ENCODE measurements around the gene ELFN1.

ELFN1 gene

DNA sequence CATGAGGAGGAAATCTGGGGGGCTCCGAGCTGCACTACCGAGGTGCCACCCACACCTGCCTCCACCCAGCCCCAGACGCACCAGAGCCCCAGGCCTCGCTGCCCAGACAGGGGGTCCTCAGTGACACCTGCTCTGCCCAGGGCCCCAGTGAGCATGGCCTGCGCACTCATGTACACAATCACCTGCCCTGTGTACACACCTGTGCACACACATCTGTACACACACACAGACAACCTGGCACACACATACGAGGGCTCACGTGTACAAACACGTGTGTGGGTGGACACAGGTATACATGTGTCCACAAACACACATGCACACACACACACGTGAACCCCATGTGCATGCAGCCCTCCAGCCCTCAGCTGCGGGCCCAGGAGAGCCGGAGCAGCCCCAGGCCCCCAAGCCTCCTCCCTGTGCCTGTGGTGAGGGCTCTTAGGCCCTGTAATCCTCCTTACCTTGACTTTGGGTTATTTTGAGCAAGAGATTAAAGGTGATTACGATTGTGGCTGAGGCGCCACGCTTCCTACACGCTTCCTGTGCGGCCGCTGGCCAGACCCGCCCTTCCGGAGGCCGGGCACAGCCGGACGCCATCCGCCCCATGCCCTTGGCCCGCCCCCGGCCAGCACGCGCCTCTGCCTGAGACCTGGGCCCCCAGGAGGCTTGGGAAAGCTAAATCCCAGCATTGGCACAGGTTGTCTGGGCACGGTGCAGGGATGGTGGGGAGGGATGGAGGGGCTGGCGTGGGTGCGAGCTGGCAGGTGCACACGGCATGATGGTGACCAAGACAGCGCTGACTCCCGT, 71.9 kb downstream of the ELFN1 start:
- no peaks in the 10 kb centered on the region for H3K36me3 ChIP-seq (ENCODE audit: insufficient read depth, low read length)
- no peak overlapping the region for H3K9ac ChIP-seq (ENCODE audit: low read depth, low read length)
- no peaks in the 10 kb centered on the region for H3K9me3 ChIP-seq (ENCODE audit: insufficient read depth, low read depth, low read length)
- H3K27ac ChIP-seq (ENCODE audit: low read depth, low read length) = no peak overlapping the region
- 95% methylated on average over 33 of the region's 33 CpGs for WGBS
- H3K27me3 ChIP-seq (ENCODE audit: insufficient read depth, low read length) = no peaks in the 10 kb centered on the region
- no peaks in the 10 kb centered on the region for H3K4me1 ChIP-seq (ENCODE audit: insufficient read depth, low read length)
- no peak overlapping the region for H3K4me3 ChIP-seq (ENCODE audit: low read length)

DNA sequence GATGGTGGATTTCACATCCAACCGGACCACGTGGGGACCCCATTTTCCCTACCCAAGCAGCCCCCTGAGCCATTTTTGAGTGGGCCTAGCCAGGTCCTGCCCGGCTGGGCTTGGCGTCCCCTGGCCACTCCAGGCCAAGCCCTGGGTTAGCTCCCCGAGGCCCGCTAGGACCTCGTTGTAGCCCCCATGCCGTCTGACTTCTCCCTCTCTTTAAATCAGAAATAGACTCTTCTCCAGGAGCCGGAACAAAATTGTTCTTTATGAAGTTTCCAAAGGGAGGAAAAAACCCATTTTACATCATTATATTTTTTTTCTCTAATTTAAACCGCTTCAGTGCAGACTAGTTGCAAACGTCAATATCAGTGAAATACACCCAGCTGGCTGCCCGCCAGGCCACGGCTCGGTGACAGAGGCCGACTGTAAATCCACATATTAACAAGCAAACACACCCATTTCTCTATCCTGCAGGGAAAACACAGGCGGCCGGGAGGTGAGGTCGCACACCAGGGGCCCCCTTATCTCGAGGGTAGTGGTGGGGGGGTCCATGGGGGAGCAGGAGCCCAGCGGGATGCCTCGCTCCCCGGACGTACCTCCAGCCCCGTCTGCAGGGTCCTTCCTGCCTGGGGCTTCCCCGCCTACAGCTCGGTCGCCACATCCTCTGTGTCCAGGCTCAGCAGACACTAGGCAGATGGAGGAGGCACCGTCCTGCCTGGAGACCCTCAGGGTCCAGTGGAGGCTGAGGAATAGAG, 72.7 kb downstream of the ELFN1 start:
- no peak overlapping the region for H3K27ac ChIP-seq (ENCODE audit: low read depth, low read length)
- H3K4me3 ChIP-seq (ENCODE audit: low read length) = no peak overlapping the region
- no peaks in the 10 kb centered on the region for H3K9me3 ChIP-seq (ENCODE audit: insufficient read depth, low read depth, low read length)
- no peak overlapping the region for H3K9ac ChIP-seq (ENCODE audit: low read depth, low read length)
- 84% methylated on average over 28 of the region's 28 CpGs for WGBS
- no peaks in the 10 kb centered on the region for H3K4me1 ChIP-seq (ENCODE audit: insufficient read depth, low read length)
- H3K27me3 ChIP-seq (ENCODE audit: insufficient read depth, low read length) = no peaks in the 10 kb centered on the region
- no peaks in the 10 kb centered on the region for H3K36me3 ChIP-seq (ENCODE audit: insufficient read depth, low read length)

DNA sequence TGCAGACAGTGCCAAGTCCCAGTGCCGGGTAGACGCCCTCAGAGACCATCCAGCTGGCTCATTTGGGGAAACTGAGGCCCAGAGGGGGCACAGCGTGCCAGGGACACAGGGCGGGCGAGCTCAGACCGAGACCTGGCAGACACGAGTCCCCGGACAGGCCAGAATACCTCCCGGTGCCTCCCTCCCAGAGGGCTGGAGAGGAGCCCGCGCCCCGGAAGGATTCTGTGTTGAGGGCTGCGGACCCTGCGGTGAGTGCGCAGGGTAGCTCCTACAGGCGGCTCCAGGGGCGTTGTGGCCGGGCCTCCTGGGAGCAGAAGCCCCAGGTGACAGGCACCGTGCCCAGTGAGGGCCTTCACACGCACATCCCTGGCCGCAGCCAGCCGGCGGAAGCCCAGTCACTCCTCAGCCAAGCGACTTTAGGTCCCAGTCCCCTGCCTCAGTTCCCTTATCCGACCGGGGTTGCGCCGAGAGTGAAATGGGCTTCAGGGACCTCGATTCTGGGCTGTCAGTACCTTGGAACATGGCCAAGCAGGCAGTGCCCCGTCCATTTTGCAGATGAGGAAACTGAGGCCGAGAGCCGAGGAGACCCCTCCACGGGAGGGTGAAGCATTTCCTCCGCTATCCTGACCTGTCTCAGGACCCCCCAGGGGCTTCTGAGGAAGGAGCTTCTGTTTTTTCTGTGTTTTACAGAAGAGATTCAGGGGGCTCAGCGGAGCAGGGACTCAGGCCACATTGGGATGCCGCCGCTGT, 73.6 kb downstream of the ELFN1 start:
- 95% methylated on average over 37 of the region's 37 CpGs for WGBS
- H3K9ac ChIP-seq (ENCODE audit: low read depth, low read length) = no peak overlapping the region
- H3K27ac ChIP-seq (ENCODE audit: low read depth, low read length) = no peak overlapping the region

DNA sequence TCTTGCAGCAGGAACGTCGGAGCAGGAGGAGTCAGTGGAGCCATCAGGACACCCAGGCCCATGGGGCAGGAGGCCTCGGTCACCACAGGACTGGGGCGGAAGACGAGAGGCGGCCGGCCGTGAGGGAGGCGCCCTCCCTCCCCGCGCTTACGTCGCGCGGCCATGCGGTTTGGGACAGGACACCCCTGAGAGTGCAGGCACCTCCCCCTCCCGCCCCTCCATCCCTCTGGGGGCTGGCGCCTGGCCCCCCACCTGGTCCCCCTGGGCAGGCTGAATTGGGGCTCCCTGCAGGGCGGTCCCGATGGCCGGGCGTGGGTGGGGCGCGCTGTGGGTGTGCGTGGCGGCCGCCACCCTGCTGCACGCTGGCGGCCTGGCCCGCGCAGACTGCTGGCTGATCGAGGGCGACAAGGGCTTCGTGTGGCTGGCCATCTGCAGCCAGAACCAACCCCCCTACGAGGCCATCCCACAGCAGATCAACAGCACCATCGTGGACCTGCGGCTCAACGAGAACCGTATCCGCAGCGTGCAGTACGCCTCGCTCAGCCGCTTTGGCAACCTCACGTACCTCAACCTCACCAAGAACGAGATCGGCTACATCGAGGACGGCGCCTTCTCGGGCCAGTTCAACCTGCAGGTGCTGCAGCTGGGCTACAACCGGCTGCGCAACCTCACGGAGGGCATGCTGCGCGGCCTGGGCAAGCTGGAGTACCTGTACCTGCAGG, 74.4 kb downstream of the ELFN1 start:
- WGBS = 95% methylated on average over 56 of the region's 56 CpGs
- Histone ChIP-seq H3K27me3 (ENCODE audit: insufficient read depth, low read length) (no peaks in the 10 kb centered on the region), H3K4me1 (ENCODE audit: insufficient read depth, low read length) (no peaks in the 10 kb centered on the region), H3K9ac (ENCODE audit: low read depth, low read length) (no peak overlapping the region), H3K36me3 (ENCODE audit: insufficient read depth, low read length) (no peaks in the 10 kb centered on the region), H3K27ac (ENCODE audit: low read depth, low read length) (no peak overlapping the region), H3K4me3 (ENCODE audit: low read length) (no peak overlapping the region), H3K9me3 (ENCODE audit: insufficient read depth, low read depth, low read length) (no peaks in the 10 kb centered on the region)

More for the DNA sequence above, 73.6 kb downstream of the ELFN1 start:
- Histone ChIP-seq H3K27me3 (ENCODE audit: insufficient read depth, low read length) (no peaks in the 10 kb centered on the region), H3K9me3 (ENCODE audit: insufficient read depth, low read depth, low read length) (no peaks in the 10 kb centered on the region), H3K4me3 (ENCODE audit: low read length) (no peak overlapping the region), H3K36me3 (ENCODE audit: insufficient read depth, low read length) (no peaks in the 10 kb centered on the region), H3K4me1 (ENCODE audit: insufficient read depth, low read length) (no peaks in the 10 kb centered on the region)

DNA sequence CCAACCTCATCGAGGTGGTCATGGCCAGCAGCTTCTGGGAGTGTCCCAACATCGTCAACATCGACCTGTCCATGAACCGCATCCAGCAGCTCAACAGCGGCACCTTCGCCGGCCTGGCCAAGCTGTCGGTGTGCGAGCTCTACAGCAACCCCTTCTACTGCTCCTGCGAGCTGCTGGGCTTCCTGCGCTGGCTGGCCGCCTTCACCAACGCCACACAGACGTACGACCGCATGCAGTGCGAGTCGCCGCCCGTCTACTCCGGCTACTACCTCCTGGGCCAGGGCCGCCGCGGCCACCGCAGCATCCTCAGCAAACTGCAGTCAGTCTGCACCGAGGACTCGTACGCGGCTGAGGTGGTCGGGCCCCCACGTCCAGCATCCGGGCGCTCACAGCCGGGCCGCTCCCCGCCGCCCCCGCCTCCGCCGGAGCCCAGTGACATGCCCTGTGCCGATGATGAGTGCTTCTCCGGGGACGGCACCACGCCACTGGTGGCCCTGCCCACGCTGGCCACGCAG, 75.0 kb downstream of the ELFN1 start:
- H3K9me3 ChIP-seq (ENCODE audit: insufficient read depth, low read depth, low read length) = no peaks in the 10 kb centered on the region
- H3K27ac ChIP-seq (ENCODE audit: low read depth, low read length) = no peak overlapping the region
- no peak overlapping the region for H3K4me3 ChIP-seq (ENCODE audit: low read length)
- H3K36me3 ChIP-seq (ENCODE audit: insufficient read depth, low read length) = no peaks in the 10 kb centered on the region
- H3K9ac ChIP-seq (ENCODE audit: low read depth, low read length) = no peak overlapping the region
- H3K27me3 ChIP-seq (ENCODE audit: insufficient read depth, low read length) = no peaks in the 10 kb centered on the region
- H3K4me1 ChIP-seq (ENCODE audit: insufficient read depth, low read length) = no peaks in the 10 kb centered on the region
- 97% methylated on average over 46 of the region's 46 CpGs for WGBS

DNA sequence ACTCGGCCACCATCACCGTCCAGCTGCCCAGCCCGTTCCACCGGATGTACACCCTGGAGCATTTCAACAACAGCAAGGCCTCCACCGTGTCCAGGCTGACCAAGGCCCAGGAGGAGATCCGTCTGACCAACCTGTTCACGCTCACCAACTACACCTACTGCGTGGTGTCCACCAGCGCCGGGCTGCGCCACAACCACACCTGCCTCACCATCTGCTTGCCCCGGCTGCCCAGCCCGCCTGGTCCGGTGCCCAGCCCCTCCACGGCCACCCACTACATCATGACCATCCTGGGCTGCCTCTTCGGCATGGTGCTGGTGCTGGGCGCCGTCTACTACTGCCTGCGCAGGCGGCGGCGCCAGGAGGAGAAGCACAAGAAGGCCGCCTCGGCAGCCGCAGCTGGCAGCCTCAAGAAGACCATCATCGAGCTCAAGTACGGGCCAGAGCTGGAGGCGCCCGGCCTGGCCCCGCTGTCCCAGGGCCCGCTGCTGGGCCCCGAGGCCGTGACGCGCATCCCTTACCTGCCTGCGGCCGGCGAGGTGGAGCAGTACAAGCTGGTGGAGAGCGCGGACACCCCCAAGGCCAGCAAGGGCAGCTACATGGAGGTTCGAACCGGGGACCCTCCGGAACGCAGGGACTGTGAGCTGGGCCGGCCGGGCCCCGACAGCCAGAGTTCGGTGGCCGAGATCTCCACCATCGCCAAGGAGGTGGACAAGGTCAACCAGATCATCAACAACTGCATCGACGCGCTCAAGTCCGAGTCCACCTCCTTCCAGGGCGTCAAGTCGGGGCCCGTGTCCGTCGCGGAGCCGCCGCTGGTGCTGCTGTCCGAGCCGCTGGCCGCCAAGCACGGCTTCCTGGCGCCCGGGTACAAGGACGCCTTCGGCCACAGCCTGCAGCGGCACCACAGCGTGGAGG, 75.8 kb downstream of the ELFN1 start:
- Histone ChIP-seq H3K9ac (ENCODE audit: low read depth, low read length) (no peak overlapping the region), H3K4me3 (ENCODE audit: low read length) (no peak overlapping the region), H3K36me3 (ENCODE audit: insufficient read depth, low read length) (no peaks in the 10 kb centered on the region), H3K4me1 (ENCODE audit: insufficient read depth, low read length) (no peaks in the 10 kb centered on the region), H3K9me3 (ENCODE audit: insufficient read depth, low read depth, low read length) (no peaks in the 10 kb centered on the region), H3K27me3 (ENCODE audit: insufficient read depth, low read length) (no peaks in the 10 kb centered on the region), H3K27ac (ENCODE audit: low read depth, low read length) (no peak overlapping the region)
- WGBS = 95% methylated on average over 72 of the region's 72 CpGs

DNA sequence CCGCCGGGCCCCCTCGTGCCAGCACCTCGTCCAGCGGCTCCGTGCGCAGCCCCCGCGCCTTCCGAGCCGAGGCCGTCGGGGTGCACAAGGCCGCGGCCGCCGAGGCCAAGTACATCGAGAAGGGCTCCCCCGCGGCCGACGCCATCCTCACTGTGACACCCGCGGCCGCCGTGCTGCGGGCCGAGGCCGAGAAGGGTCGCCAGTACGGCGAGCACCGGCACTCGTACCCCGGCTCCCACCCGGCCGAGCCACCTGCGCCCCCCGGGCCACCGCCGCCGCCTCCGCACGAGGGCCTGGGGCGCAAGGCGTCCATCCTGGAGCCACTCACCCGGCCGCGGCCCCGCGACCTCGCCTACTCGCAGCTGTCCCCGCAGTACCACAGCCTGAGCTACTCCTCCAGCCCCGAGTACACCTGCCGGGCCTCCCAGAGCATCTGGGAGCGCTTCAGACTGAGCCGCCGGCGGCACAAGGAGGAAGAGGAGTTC, 76.5 kb downstream of the ELFN1 start:
- Histone ChIP-seq H3K27ac (ENCODE audit: low read depth, low read length) (no peak overlapping the region), H3K9me3 (ENCODE audit: insufficient read depth, low read depth, low read length) (no peaks in the 10 kb centered on the region), H3K36me3 (ENCODE audit: insufficient read depth, low read length) (no peaks in the 10 kb centered on the region), H3K9ac (ENCODE audit: low read depth, low read length) (no peak overlapping the region), H3K27me3 (ENCODE audit: insufficient read depth, low read length) (no peaks in the 10 kb centered on the region), H3K4me1 (ENCODE audit: insufficient read depth, low read length) (no peaks in the 10 kb centered on the region), H3K4me3 (ENCODE audit: low read length) (no peak overlapping the region)
- WGBS = 95% methylated on average over 60 of the region's 60 CpGs

DNA sequence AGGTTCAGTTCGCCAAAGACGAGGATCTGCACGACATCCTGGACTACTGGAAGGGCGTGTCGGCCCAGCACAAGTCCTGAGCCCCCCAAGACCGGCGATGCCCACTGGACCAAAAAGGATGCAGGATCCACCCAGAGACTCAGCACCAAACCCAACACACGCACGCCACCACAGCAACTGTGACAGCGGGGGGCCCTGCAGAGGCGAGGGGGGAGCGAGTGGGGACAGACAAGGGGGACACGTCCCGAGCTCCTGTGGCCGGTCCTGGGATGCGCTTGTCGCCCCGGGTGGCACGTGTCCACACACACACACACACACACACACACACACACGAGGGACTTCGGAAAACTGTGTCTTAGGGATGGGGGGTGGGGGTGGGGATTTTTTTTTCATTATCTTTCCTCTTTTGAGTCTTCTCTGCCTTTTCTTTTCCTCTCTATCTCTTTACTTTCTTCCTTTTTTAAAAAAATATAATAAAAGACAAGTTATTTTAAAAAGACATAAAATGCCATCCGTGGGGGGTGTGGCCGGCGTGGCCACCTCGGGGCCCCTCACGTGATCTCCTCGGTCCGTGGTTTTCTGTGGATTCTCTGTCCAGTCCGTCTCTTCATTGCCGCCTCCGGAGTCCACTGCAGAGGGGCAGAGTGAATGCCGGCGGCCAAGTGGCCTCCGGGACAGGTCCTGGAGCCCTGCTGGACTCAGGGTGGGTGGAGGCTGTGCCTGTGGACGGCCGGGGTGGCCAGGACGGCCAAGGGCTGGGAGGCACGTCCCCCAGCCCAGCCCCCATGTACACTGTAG, 77.1 kb downstream of the ELFN1 start:
- Histone ChIP-seq H3K9ac (ENCODE audit: low read depth, low read length) (no peak overlapping the region), H3K27me3 (ENCODE audit: insufficient read depth, low read length) (no peaks in the 10 kb centered on the region)
- 95% methylated on average over 32 of the region's 38 CpGs for WGBS

DNA sequence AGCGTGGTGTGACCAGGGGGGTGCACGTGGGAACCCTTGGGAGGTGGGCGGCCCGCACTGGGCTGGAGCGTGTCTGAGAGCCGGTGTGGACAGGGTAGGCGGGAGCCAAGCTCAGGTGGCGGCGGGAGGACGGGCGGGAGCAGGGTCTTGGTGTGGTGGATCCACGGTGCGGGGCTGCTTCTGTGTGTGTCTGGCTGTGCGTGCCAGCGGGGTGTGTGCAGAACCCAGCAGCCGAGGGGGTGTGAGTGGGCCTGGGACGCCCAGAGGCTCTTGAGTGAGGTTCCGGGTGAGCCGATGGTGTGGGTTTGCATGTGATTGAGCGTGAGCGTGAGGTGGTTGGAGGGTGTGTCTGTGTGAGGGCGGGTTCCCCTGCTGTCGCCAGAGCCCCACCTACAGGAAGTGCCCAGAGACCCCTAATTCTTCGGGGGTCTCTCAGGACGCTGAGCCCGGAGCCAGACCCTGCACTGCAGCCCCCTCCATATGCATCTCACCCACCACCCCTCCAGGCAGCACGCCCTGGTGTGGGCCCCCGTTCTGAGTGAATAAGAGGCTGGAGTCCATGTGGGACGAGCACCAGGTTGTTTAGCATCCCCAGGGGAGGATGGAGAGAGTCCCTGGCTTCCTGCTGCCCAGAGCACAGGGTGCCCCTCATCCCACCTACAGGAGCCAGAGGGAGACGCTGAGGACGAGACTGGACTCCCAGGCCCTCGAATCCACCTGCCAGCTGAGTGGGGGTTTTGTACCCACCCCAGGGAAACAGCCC, 78.2 kb downstream of the ELFN1 start:
- H3K9ac ChIP-seq (ENCODE audit: low read depth, low read length) = no peak overlapping the region
- H3K4me1 ChIP-seq (ENCODE audit: insufficient read depth, low read length) = no peaks in the 10 kb centered on the region
- H3K27ac ChIP-seq (ENCODE audit: low read depth, low read length) = no peak overlapping the region
- 85% methylated on average over 32 of the region's 32 CpGs for WGBS
- no peaks in the 10 kb centered on the region for H3K9me3 ChIP-seq (ENCODE audit: insufficient read depth, low read depth, low read length)
- no peak overlapping the region for H3K4me3 ChIP-seq (ENCODE audit: low read length)
- no peaks in the 10 kb centered on the region for H3K36me3 ChIP-seq (ENCODE audit: insufficient read depth, low read length)
- H3K27me3 ChIP-seq (ENCODE audit: insufficient read depth, low read length) = no peaks in the 10 kb centered on the region

More for the DNA sequence above, 77.1 kb downstream of the ELFN1 start:
- Histone ChIP-seq H3K4me3 (ENCODE audit: low read length) (no peak overlapping the region), H3K27ac (ENCODE audit: low read depth, low read length) (no peak overlapping the region), H3K9me3 (ENCODE audit: insufficient read depth, low read depth, low read length) (no peaks in the 10 kb centered on the region), H3K36me3 (ENCODE audit: insufficient read depth, low read length) (no peaks in the 10 kb centered on the region), H3K4me1 (ENCODE audit: insufficient read depth, low read length) (no peaks in the 10 kb centered on the region)

Measured in HUES64 (cell line).